Upper lobe of right lung (tissue), 1 donor: ENCODE data around the gene NMT2. TPM values are rescaled to one million over a fixed set of nuclear protein-coding genes. Genes with fewer than 3 reads are reported as not detected.

Source experiments
- ATAC-seq: fragments of 200-7000 bp; cut with Tn5 transposase; one replicate; pipeline ENCODE4 v1.9.1; 2020; ENCODE audit warnings: mild to moderate bottlenecking, moderate library complexity
- DNase-seq: peaks from one replicate; pipeline ENCODE4 v3.0.0-alpha.2; 2020
- H3K27ac ChIP-seq: fragments of 200-600 bp; one replicate; pipeline ENCODE4 v1.8.0; 2022
- H3K27me3 ChIP-seq: fragments of 200-600 bp; one replicate; pipeline ENCODE4 v1.8.0; 2022; ENCODE audit warnings: mild to moderate bottlenecking
- H3K36me3 ChIP-seq: fragments of 200-600 bp; one replicate; pipeline ENCODE4 v1.8.0; 2022
- H3K4me1 ChIP-seq: fragments of 200-600 bp; one replicate; pipeline ENCODE4 v1.8.0; 2022
- H3K4me3 ChIP-seq: fragments of 200-600 bp; one replicate; pipeline ENCODE4 v1.8.0; 2022; ENCODE audit warnings: mild to moderate bottlenecking
- H3K9me3 ChIP-seq: fragments of 200-600 bp; one replicate; pipeline ENCODE4 v1.8.0; 2022
- intact Hi-C: fragments of 100-400 bp; cut with DNase I; formaldehyde crosslinking; loops from one replicate; pipeline ENCODE4 v1.11.0; 2022
- total RNA-seq: library from RNA; stranded (reverse); fragmentation: NEBNext Ultra II Directional; extraction: Animal tissue kit (Norgen Biotek cat#: 25700); gene quantifications from one replicate; pipeline ENCODE4 v1.2.1, GENCODE V29; 2021
- TF ChIP-seq, protein P1 (sequence below): fragments of 200-600 bp; IDR thresholded peaks from one replicate; pipeline ENCODE4 v1.8.0; 2022; ENCODE audit warnings: antibody characterized with exemption
- donor health status: DM: no; HTN: yes; CAD: no; lungs with severe emphysema.

NMT2 gene
- total RNA-seq, 1 donor from 2014 or later, result 12.4 TPM

DNA sequence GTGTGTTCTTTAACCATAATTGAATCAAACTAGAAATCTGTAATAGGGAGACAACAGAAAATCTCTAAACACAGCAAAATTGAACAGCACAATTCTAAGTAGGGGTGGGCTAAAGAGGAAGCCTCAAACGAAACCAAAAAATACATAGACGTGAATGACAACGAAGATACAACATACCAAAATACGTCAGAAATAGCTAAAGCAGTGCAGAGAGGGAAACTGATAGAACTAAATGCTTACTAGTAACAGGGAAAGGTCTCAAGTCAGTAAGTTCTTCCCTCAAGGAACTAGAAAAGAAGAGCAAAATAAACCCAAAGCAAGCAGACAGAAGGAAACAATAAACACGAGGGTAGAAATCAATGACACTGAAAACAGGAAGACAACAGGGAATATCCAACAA lies 52.3 kb downstream of the NMT2 start:
- Histone ChIP-seq H3K27ac (no peak overlapping the region), H3K36me3 (peaks cover 34% of the 10 kb centered on the region), H3K9me3 (no peaks in the 10 kb centered on the region), H3K27me3 (no peaks in the 10 kb centered on the region), H3K4me3 (no peak overlapping the region), H3K4me1 (no peaks in the 10 kb centered on the region)
- TF ChIP-seq, protein P1, sequence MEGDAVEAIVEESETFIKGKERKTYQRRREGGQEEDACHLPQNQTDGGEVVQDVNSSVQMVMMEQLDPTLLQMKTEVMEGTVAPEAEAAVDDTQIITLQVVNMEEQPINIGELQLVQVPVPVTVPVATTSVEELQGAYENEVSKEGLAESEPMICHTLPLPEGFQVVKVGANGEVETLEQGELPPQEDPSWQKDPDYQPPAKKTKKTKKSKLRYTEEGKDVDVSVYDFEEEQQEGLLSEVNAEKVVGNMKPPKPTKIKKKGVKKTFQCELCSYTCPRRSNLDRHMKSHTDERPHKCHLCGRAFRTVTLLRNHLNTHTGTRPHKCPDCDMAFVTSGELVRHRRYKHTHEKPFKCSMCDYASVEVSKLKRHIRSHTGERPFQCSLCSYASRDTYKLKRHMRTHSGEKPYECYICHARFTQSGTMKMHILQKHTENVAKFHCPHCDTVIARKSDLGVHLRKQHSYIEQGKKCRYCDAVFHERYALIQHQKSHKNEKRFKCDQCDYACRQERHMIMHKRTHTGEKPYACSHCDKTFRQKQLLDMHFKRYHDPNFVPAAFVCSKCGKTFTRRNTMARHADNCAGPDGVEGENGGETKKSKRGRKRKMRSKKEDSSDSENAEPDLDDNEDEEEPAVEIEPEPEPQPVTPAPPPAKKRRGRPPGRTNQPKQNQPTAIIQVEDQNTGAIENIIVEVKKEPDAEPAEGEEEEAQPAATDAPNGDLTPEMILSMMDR, result no peak
- no peak for ATAC-seq
- no peak for DNase-seq
- intact Hi-C loops, result no loop called here

DNA sequence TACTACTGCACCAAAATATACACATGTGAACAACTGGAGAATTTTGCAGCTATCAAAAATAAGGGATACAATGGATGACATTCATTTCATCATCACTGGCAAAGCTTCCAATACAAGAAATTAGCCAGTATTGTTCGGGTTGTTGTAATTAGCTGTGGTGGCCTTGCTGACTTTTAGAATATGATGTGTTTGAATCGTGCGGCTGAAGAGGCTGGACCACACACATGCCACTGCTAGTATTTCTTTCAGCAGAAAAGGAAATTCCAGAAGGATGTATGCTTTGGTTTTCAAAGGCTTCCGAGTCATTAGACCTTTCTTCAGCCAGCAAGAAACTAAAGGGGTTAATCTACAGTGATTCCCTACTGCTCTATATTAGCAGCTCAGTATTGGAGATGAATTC lies 54.7 kb downstream of the NMT2 start:
- no peak overlapping the region for H3K4me3 ChIP-seq
- H3K36me3 ChIP-seq, result peaks cover 42% of the 10 kb centered on the region
- no peak overlapping the region for H3K27ac ChIP-seq
- intact Hi-C loops, result no loop called here
- ATAC-seq (no peak), DNase-seq (no peak)
- TF ChIP-seq, protein P1, result no peak
- no peaks in the 10 kb centered on the region for H3K9me3 ChIP-seq
- no peaks in the 10 kb centered on the region for H3K27me3 ChIP-seq
- no peaks in the 10 kb centered on the region for H3K4me1 ChIP-seq

DNA sequence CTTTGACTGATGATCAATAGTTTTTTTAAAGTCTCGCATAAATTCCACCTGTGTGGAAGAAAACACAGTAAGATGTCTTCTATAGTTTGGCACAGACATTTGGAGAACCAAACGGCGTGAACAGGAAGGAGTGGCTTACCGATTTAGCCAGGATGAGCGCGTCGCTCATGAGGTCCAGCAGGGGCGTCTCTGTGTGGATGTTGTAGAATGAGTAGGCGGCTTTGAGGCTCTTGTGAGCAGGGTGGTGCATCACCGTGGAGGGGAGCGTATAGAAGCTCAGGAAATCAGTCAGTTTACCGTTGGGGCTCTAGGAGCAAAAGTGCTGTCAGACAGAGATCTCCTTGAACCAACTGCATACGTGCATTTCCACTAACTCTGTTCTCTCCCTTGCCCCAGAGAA lies 55.8 kb downstream of the NMT2 start:
- ATAC-seq (no peak), DNase-seq (no peak)

DNA sequence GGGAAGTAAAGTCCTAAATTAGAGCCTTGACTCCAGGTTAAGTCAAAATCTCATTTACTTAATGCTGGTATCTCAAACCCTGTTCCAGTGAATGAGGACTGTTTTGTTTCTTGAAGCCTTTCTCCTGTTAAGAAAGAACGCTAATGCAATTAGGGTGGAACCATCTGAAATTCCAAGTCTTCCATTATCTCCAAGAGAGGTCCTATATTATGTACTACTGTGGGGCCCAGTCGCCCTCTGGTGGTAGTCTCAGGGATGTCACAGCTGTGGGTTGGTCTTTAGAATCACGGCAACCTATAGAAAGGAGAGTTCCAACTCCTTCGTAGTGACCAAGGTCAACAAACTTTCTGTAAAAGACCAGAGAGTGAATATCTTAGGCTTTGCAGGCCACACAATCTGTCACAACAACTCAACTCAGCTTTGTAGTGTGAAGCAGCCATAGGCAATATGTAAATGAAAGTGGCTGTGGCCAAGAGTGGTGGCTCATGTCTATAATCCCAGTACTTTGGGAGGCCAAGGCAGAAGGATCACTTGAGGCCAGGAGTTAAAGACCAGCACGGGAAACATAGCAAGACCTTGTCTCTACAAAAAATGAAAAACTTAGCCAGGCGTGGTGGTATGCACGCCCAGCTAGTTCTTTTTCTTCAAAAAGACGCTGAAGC lies 62.0 kb downstream of the NMT2 start:
- H3K4me1 ChIP-seq, result peaks cover 4% of the 10 kb centered on the region
- H3K9me3 ChIP-seq, result no peaks in the 10 kb centered on the region
- intact Hi-C loops, result no loop called here
- H3K4me3 ChIP-seq, result no peak overlapping the region
- no peaks in the 10 kb centered on the region for H3K27me3 ChIP-seq
- peak; percentile 70 for DNase-seq
- no peak overlapping the region for H3K27ac ChIP-seq
- TF ChIP-seq, protein P1, result peak; percentile 93
- H3K36me3 ChIP-seq, result peaks cover 76% of the 10 kb centered on the region
- ATAC-seq, result peak; percentile 98

More for the DNA sequence above, 55.8 kb downstream of the NMT2 start:
- no peaks in the 10 kb centered on the region for H3K27me3 ChIP-seq
- no peak overlapping the region for H3K4me3 ChIP-seq
- no peaks in the 10 kb centered on the region for H3K4me1 ChIP-seq
- intact Hi-C loops, result no loop called here
- no peak overlapping the region for H3K27ac ChIP-seq
- H3K9me3 ChIP-seq, result no peaks in the 10 kb centered on the region
- TF ChIP-seq, protein P1, result no peak
- peaks cover 53% of the 10 kb centered on the region for H3K36me3 ChIP-seq

DNA sequence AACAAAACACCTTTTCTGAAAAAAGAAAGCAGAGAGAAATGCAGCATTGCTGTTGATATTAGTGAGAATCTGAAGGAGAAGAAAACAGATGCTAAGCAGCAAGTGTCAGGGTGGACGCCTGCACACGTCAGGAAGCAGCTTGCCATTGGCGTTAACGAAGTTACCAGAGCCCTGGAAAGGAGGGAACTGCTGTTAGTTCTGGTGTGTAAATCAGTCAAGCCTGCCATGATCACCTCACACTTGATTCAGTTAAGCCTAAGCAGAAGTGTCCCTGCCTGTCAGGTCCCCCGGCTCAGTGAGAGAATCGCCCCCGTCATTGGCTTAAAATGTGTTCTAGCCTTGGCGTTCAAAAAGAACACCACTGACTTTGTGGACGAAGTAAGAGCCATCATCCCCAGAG lies 65.0 kb downstream of the NMT2 start:
- DNase-seq (no peak), ATAC-seq (no peak)
- TF ChIP-seq, protein P1, result no peak
- Histone ChIP-seq H3K36me3 (peaks cover 56% of the 10 kb centered on the region), H3K4me1 (peaks cover 19% of the 10 kb centered on the region), H3K27me3 (no peaks in the 10 kb centered on the region), H3K9me3 (no peaks in the 10 kb centered on the region), H3K27ac (no peak overlapping the region), H3K4me3 (no peak overlapping the region)
- intact Hi-C loops, result no loop called here

DNA sequence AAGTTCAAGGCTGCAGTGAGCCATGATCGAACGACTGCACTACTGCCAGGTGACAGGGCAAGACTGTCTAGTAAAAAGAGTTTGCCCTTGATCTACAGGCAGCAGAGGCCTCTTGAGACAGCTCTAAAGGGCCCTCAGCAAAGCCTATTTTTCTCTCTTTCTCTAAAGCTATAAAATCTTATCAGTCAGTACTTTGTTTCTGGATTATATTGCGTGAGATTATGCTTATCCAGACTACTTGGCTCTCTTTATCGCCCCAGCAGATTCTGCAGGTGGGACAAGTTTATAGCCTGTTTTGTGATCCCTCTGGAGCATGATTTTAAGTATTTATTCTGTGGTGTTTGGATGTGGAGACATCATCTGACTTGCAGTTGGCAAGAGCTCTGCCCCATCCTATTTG lies 68.6 kb downstream of the NMT2 start:
- ATAC-seq (no peak), DNase-seq (no peak)
- TF ChIP-seq, protein P1, result no peak
- Histone ChIP-seq H3K27ac (no peak overlapping the region), H3K36me3 (peaks cover 32% of the 10 kb centered on the region), H3K4me3 (no peak overlapping the region), H3K9me3 (no peaks in the 10 kb centered on the region), H3K27me3 (no peaks in the 10 kb centered on the region), H3K4me1 (peaks cover 25% of the 10 kb centered on the region)
- intact Hi-C loops, result no loop called here
